Erythroblast (primary cell): ENCODE data around the gene ZNF254.

ENCODE experiments used
- GATA1 ChIP-seq: IDR thresholded peaks from 2 replicates; pipeline ENCODE4 v1.6.1; 2011; ENCODE audit warnings: low read depth, mild to moderate bottlenecking, control low read depth, low read length, moderate library complexity
- POLR2A ChIP-seq: IDR thresholded peaks from 2 replicates; pipeline ENCODE4 v1.6.1; 2011; ENCODE audit warnings: mild to moderate bottlenecking, low read length

GRCh38 chr19:24065243-24065642 lies 21.7 kb upstream of the ZNF254 start:
- TF ChIP-seq POLR2A, result no peak
- no peak for TF ChIP-seq GATA1
